Superior temporal gyrus (tissue), 1 donor: ENCODE measurements around the gene IL36B.
"Not testable (repeated sequence)": the region's sequence is repeated elsewhere in the genome, so short reads cannot be mapped to it uniquely, and the experiment has no call there.

Source experiments
- DNase-seq: peaks from one replicate; pipeline ENCODE4 v3.0.0-alpha.2; 2016; ENCODE audit errors: extremely low spot score

IL36B gene

DNA sequence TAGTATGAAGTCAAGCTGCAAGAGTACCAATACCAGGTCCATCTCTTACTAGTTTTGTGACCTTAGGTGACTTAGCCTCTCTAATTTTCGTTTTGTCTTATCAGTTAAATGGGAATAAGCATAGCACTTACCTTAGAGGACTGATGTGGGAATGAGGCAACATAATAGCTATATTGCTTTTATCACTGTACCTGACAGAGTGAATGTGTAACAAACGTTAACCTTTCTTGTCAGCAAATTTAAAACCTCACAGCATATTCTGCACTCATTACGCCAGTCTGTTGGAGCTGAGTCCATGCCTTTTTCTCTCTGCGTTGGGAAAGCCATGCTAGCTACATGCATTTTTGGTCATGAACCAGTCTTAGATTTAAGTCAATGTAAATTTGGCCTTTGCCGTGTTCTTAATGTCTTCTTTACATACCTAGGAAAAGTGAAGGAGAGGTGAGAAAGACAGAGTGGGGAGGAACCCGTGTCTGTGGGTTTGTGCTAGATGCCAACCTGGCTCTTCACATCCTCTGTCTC, at the start of gene IL36B:
IL36B (minus strand) TSS at position 472 of the 522 bp plus-strand sequence.
- no peak for DNase-seq

DNA sequence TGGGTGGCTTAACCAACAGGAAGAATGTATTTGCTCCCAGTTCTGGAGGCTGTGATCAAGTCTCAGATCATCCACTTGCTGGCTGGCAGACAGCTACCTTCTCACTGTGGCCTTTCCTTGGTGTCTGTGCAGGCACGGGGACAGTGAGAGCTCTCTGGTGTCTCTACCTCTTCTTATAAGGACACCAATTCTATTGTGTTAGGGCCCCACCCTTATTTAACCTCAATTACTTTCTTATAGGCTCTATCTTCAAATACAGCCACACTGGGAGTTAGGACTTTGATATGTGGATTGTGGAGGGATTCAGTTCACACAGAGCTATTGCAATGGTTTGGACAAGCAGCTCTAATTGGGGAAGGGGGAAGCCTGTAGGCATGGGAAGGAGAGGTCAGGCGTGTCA, 49.5 kb upstream of the IL36B start:
- DNase-seq, result no peak

- DNase-seq, result no peak
Measured at GRCh38 chr2:113098532-113098931, 45.9 kb upstream of the IL36B start.

- DNase-seq, result no peak
Measured at GRCh38 chr2:113098041-113098440, 45.4 kb upstream of the IL36B start.

DNA sequence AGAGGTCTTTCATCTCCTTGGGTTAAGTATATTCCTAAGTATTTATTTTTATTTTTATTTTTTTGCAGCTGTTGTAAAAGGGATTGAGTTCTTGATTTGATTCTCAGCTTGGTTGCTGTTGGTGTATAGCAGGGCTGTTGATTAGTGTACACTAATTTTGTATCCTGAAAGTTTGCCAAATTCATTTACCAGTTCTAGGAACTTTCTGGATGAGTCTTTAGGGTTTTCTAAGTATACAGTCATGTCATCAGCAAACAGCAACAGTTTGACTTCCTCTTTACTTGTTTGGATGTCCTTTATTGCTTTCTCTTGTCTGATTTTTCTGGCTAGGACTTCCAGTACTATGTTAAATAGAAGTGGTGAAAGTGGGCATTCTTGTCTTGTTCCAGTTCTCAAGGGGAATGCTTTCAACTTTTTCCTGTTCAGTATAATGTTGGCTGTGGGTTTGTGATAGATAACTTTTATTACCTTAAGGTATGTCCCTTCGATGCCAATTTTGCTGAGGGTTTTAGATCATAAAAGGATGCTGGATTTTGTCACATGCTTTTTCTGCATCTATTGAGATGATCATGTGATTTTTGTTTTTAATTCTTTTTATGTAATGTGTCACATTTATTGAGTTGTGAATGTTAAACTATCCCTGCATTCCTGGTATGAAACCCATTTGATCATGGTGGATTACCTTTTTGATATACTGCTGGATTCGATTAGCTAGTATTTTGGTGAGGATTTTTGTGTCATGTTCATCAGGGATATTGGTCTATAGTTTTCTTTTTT, 44.4 kb upstream of the IL36B start:
- not testable (repeated sequence) for DNase-seq

GRCh38 chr2:113096306-113096705, 43.6 kb upstream of the IL36B start:
- not testable (repeated sequence) for DNase-seq

DNA sequence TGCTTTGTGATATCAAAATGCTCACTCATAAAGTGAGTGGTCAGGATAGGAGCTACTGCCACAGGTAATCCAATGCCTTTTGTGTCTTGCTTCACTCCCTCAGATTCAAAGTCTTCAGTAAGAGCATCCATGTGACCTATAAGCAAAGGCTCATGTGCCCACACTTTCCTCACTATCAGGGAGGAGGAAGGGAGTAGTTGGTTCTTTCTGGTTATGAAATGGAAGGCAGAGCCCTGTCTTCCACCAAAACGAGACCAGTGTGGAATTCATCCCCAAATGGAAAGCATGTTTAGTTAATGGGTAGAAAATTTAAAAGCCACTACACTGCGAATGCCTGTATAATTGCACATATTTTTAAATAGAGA, 40.9 kb upstream of the IL36B start:
- no peak for DNase-seq

DNA sequence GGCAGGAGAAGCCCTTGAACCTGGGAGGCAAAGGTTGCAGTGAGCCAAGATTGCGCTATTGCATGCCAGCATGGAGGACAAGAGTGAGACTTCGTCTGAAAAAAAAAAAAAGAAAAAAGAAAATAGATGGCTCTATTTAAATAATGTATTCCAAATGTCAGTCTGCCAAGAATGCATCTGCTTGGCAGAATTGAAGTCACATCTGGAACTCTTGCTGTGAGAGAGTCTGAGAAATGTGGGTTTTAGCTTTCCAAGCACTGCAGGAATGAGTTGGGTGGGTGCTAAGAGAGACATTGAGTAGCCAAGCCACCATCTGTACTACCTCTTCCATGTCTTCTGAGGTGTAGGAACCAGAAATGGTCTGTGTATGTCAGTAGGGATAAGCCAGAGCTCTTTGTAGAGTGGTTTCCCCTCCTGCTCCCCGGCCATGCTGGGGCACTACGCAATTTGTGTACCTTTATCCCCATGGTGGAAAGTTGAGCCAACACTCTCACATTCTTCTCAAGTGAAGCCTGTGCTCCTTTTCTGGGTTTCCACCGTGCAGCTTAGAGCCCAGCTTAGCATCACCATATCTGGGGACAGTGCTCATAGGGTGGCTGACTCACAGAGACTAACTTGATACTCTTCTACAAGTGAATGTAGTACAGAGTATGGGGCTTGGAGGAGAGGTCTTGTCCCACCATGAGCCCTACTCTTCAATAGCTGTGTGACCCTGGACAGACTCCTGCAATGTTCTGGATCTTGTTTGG, 40.4 kb upstream of the IL36B start:
- no peak for DNase-seq

DNA sequence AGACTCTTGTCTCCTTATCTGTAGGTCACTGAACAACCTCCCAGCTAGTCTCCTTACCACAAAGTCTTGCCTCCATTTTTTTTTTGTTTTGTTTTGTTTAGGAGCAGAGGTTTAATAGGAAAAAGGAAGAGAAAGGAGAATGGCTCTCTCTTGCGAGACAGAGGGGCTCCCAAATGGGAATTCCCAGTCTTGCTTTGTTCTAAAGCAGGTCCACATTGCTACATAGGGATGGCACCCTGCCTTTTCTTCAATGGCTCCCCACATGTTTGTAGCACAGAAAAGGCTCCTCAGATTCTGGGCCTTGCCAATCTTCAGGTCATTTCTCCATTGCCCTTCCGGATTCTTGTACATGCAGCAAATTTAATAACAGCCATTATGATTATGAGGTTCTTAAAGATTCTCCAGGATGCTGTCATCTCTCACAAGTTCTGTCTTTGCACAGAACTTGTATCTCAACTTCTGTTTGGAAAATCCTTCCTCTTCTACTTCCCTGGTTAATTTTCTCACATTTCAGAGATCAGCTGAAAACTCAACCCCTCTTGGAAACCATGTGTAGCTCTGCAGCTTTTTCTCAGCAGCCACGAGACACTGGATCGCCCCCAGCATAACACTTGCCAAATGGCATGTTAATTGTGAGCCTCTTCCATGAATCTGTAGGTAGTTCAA, 38.7 kb upstream of the IL36B start:
- DNase-seq, result no peak

DNA sequence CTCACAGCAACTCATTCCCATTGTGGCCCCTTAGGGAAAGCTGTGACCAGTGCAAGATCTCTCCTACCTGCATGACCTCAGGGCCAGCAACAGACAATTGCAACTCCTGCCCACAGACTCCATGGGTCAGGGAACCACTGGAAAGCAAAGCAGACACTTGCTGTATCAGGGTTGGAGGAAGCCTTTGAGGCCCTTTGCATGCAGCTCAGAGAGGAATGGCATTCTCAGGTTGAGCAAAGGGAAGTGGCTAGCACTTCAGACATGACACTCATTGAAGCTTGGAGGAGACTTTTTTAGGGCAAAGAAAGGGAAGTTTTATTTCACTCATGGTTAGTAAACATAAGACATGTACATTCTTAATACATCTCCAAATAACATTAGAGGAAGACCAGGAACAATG, 37.2 kb upstream of the IL36B start:
- no peak for DNase-seq

- no peak for DNase-seq
Measured at GRCh38 chr2:113088213-113088992, 35.7 kb upstream of the IL36B start.

GRCh38 chr2:113085542-113085941, 32.9 kb upstream of the IL36B start:
- DNase-seq, result no peak

DNA sequence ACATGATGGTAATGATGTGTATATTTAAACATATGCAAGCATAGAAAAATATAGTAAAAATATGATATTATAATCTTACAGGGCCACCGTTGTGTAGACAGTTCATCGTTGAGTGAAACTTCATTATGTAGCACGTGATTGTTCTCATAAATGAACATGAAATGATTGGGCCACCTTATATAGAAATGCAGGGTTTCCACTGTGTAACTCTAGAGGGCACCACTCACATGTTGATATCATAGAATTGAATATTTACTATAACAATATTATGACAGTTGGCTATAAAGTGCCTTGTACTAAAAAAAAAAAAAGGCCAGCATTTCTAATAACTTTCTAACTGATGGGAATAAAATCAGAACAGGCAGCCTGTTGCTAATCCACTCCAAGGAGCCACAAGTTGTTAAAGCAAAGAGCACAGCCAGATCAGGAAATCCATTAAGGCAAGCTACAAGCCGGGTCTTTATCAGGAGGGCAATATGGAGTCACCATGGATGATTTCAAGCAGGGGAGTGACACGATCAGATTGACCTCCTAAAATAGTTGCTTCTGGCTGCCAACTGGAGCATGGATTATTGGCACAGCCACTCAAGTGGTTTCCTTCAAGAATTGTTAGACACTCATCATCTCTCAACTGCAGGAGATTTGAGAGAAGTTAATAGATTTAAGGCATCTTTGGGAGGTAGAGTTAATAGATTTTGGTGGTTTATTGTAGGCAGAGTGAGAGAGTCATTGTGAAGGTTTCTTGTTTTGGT, 31.8 kb upstream of the IL36B start:
- no peak for DNase-seq

GRCh38 chr2:113083296-113083695, 30.6 kb upstream of the IL36B start:
- no peak for DNase-seq

DNA sequence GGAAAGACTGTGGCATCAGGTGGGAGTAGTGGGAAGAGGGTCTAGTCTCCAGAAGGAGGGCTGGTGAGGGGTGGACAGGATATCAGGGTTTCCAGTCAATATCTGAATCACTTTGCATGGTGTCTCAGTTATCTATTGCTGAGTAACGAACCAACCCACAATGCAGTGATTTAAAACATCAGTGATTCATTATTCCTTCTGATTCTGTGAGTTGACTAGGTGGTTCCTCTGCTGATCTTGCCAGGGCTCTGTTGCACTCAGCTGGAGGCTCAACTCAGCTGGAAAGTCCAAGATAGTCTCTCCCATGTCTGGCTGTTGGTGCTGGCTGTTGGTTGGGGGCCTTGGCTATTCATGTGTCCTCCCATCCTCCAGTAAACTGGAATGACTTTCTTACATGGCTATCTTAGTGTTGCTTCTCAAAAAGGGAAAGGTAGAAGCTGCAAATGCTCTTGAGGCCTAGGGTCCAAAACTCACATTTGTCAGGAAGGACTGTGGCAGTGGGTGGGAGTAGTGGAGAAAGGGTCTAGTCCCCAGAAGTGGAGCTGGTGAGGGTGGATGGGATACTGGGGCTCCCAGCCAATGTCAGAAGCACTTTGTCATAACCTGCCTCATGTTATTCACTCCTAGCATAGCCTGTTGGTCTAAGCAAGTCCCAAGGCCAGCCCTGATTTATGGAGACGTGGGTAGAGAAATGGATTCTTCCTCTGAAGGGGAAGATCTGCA, 29.0 kb upstream of the IL36B start:
- no peak for DNase-seq

DNA sequence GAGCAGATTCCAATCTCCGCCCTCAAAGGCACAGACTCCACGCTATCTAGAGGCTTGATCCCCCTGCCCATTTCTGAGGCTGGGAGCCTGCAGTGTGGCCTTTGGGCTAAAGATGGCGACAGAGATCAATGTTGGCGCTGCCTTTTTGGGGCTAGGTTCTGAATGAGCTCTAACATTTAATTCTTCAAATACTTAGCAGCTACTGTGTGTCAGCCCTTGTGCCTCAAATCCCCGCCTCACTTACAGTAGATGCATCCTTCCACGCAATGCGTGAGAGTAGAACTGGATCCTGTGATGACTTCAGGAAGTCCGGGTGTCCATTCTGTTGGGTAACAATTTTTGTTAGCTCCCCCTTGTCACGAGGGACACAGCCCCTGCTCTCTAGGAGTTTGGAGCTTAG, 27.5 kb upstream of the IL36B start:
- no peak for DNase-seq

GRCh38 chr2:113079131-113079530, 26.5 kb upstream of the IL36B start:
- DNase-seq, result no peak

DNA sequence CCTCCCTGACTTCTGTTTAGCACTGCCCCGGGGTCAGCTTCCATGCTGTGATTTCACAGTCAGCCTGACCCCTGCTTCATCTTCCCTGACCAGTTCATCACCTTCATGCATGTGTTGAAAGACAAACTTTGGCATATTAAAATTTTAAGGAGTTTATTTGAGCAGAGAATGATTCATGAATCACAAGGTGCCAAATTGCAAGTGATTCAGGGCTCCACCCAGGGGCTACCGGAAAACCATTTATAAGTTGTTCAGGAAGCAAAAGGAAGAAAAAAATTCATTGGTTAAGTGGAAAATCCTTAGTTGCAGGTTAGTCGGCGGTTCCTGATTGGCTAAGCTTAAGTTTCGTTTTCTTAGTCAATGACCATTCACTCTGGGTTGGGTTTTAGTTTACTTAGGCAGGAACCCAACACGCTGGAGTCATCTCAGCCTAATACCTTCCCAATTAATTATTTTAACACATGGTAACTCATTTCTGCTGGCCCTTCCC, 25.7 kb upstream of the IL36B start:
- no peak for DNase-seq

DNA sequence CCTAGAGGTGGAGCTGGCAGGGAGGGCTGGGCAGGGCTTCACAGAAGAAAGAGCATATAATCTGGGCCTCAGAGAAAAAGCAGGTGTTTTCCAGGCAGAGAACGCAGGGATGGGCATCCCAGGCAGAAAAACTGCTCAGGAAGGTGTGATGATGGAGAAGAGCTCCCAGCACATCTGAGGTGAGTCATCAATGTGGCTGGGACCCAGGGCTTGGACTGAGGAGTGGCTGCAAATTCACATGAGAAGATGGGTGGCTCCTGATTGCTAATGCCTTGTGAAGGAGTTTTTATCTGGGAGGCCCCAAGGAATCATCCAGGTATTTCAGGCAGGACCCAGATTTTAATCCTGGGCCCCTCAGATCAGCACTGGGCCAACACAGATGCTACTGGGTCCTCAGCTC, 25.3 kb upstream of the IL36B start:
- DNase-seq, result no peak
